K562 (cell line): ENCODE data around the gene HNRNPLL. TPM values are rescaled to one million over a fixed set of nuclear protein-coding genes. Genes with fewer than 3 reads are reported as not detected.

Experiments
- ATAC-seq: fragments of 200-7000 bp; cut with Tn5 transposase; 3 replicates; pipeline ENCODE4 v1.9.1; 2020; ENCODE audit warnings: moderate library complexity
- BruUV-seq: library from RNA; stranded (reverse); fragments of 400-500 nt; replicated peaks from 2 replicates; lab custom pipeline; 2021; lab: Mats Ljungman, UMichigan
- CTCF ChIA-PET: fragments of 300-600 bp; formaldehyde crosslinking; extraction: SDS; loops from one replicate; lab custom pipeline; 2021; ENCODE audit warnings: low intra/inter-chr PET ratio; lab: Yijun Ruan, JAX
- POLR2A ChIA-PET: fragments of 300-600, 350-650 bp; sonication (Branson Sonifier 250); formaldehyde crosslinking; extraction: SDS; loops from one replicate; lab custom pipeline; 2021; ENCODE audit warnings: antibody characterized with exemption, inconsistent platforms; lab: Yijun Ruan, JAX
- DNase-seq, 4 experiments: peaks; one replicate each; pipeline versions ENCODE4 v3.0.0 to v3.0.0-alpha.2; 2011 to 2018; ENCODE audit warnings: low spot score in 3 of 4, mixed read lengths in 3 of 4; ENCODE audit errors: extremely low read depth in 1 of 4
- FAIRE-seq: peaks from 2 replicates; lab custom pipeline; 2011; peaks lifted over from hg19 to GRCh38; lab: Jason Lieb, UNC
- H2AFZ ChIP-seq: 2 replicates; pipeline ENCODE4 v1.6.0; 2011; ENCODE audit warnings: low read depth, low read length, control low read depth, inconsistent platforms
- H3K27ac ChIP-seq: fragments of 200-600 bp; 3 replicates; pipeline ENCODE4 v1.8.0; 2011; ENCODE audit warnings: low read depth, mild to moderate bottlenecking, control low read depth, inconsistent platforms, low read length, moderate library complexity, mixed read lengths; ENCODE audit errors: extremely low read depth
- H3K27me3 ChIP-seq, 2 experiments: fragments of 300-600 bp in 1 of 2; 2 replicates in 1 of 2; 3 replicates in 1 of 2; pipeline versions ENCODE4 v1.6.0 to v1.8.0; 2011; ENCODE audit warnings: inconsistent platforms in 2 of 2, low read length in 2 of 2, mild to moderate bottlenecking in 1 of 2, mixed read lengths in 1 of 2, moderate library complexity in 1 of 2; ENCODE audit not compliant: control insufficient read depth in 2 of 2, insufficient read depth in 2 of 2
- H3K36me3 ChIP-seq: fragments of 300-600 bp; 3 replicates; pipeline ENCODE4 v1.8.0; 2011; ENCODE audit warnings: mild to moderate bottlenecking, low read length, inconsistent platforms; ENCODE audit not compliant: control insufficient read depth, insufficient read depth
- H3K4me1 ChIP-seq, 2 experiments: fragments of 200-600 bp in 1 of 2; replicated peaks in 1 of 2; 2 replicates in 1 of 2; 3 replicates in 1 of 2; pipeline versions ENCODE4 v1.5.1 to v1.8.0; 2011; ENCODE audit warnings: inconsistent platforms in 2 of 2, low read length in 2 of 2, mild to moderate bottlenecking in 1 of 2, mixed read lengths in 1 of 2, moderate library complexity in 1 of 2; ENCODE audit not compliant: control insufficient read depth in 2 of 2, insufficient read depth in 2 of 2
- H3K4me2 ChIP-seq: 2 replicates; pipeline ENCODE4 v1.6.1; 2011; ENCODE audit warnings: low read length, control low read depth, inconsistent platforms, mixed read lengths; ENCODE audit not compliant: insufficient read depth
- H3K4me3 ChIP-seq: fragments of 200-600 bp; sonication (generic), shearing (Covaris generic); 2 replicates; pipeline ENCODE4 v1.5.1; 2016; ENCODE audit warnings: control low read depth, inconsistent platforms
- H3K79me2 ChIP-seq: fragments of 200-600 bp; 3 replicates; pipeline ENCODE4 v1.8.0; 2011; ENCODE audit warnings: low read length, inconsistent platforms; ENCODE audit not compliant: control insufficient read depth, insufficient read depth
- H3K9ac ChIP-seq, 2 experiments: 2 replicates each; pipeline versions ENCODE4 v1.6.0 to v1.6.1; 2011; ENCODE audit warnings: low read depth in 2 of 2, low read length in 2 of 2, control low read depth in 1 of 2, inconsistent platforms in 1 of 2, mild to moderate bottlenecking in 1 of 2, mixed read lengths in 1 of 2; ENCODE audit not compliant: insufficient read depth in 1 of 2
- H3K9me1 ChIP-seq: one replicate; pipeline ENCODE4 v1.6.0; 2011; ENCODE audit warnings: inconsistent platforms, mild to moderate bottlenecking, low read length, moderate library complexity; ENCODE audit not compliant: control insufficient read depth, insufficient read depth
- H3K9me3 ChIP-seq: replicated peaks from 2 replicates; pipeline ENCODE4 v1.5.1; 2011; ENCODE audit warnings: low read depth, low read length, inconsistent platforms; ENCODE audit not compliant: control insufficient read depth, insufficient read depth
- H4K20me1 ChIP-seq: replicated peaks from 2 replicates; pipeline ENCODE4 v1.6.1; 2011; ENCODE audit warnings: low read length, inconsistent platforms, mixed read lengths; ENCODE audit not compliant: control insufficient read depth, insufficient read depth
- CBX8 ChIP-seq: fragments of 200-600 bp; sonication (generic); IDR thresholded peaks from 2 replicates; pipeline ENCODE4 v1.6.1; 2012; ENCODE audit warnings: borderline replicate concordance, mixed run types, low read depth, mild to moderate bottlenecking, moderate library complexity, mixed read lengths, low read length, control low read depth, inconsistent platforms; ENCODE audit not compliant: poor library complexity, severe bottlenecking; ENCODE audit errors: extremely low read depth
- PCBP2 ChIP-seq: fragments of 200-400 bp; formaldehyde crosslinking; IDR thresholded peaks from 2 replicates; pipeline ENCODE4 v1.6.1; 2018; ENCODE audit warnings: low read length, low read depth, mild to moderate bottlenecking, moderate library complexity; ENCODE audit not compliant: poor library complexity, severe bottlenecking
- PURB ChIP-seq: sonication (generic); formaldehyde crosslinking; IDR thresholded peaks from 2 replicates; pipeline ENCODE4 v1.9.0; 2021; ENCODE audit warnings: low read depth, mild to moderate bottlenecking, missing genetic modification reagents
- RNF219 ChIP-seq: fragments of 250-450 bp; sonication (Bioruptor Pico); IDR thresholded peaks from 2 replicates; pipeline ENCODE4 v1.5.0; 2022; ENCODE audit warnings: mild to moderate bottlenecking
- SMARCA4 ChIP-seq: fragments of 450-650 bp; IDR thresholded peaks from 2 replicates; pipeline ENCODE4 v1.6.1; 2016
- TEAD4 ChIP-seq, 2 experiments: sonication (generic) in 1 of 2; formaldehyde crosslinking in 1 of 2; IDR thresholded peaks; 2 replicates each; pipeline versions ENCODE4 v1.6.1 to v1.8.0; 2012 to 2022; ENCODE audit warnings: borderline replicate concordance in 1 of 2, inconsistent platforms in 1 of 2, low read length in 1 of 2, mild to moderate bottlenecking in 1 of 2, missing genetic modification reagents in 1 of 2
- ZBTB17 ChIP-seq: fragments of 450-650 bp; formaldehyde crosslinking; IDR thresholded peaks from 2 replicates; pipeline ENCODE4 v1.4.0; 2020; ENCODE audit warnings: mild to moderate bottlenecking
- ZBTB5 ChIP-seq: fragments of 450-650 bp; IDR thresholded peaks from 2 replicates; pipeline ENCODE4 v1.6.1; 2017; ENCODE audit warnings: antibody characterized with exemption
- ZC3H4 ChIP-seq: sonication (generic); formaldehyde crosslinking; IDR thresholded peaks from 2 replicates; pipeline ENCODE4 v1.9.0; 2021; ENCODE audit warnings: missing genetic modification reagents, borderline replicate concordance
- ZMIZ1 ChIP-seq, 2 experiments: fragments of 150-350 bp in 1 of 2; IDR thresholded peaks; 2 replicates each; pipeline ENCODE4 v1.6.1; 2012 to 2016; ENCODE audit warnings: low read depth in 2 of 2, low read length in 2 of 2, mild to moderate bottlenecking in 1 of 2, moderate library complexity in 1 of 2
- WGBS: fragments of 100-300 bp; shearing (Covaris generic); methylation state at CpG from one replicate; pipeline ENCODE4 v1.1.6; 2016; ENCODE audit warnings: low coverage, mixed read lengths; ENCODE audit not compliant: insufficient coverage; ENCODE audit errors: missing lambda C conversion rate; 5-methylcytosine and 5-hydroxymethylcytosine counted together
- in situ Hi-C: fragments of 300-500 bp; cut with MboI; formaldehyde crosslinking; loops from 4 replicates; pipeline ENCODE4 v1.15.0; 2018; ENCODE audit warnings: inconsistent platforms, mixed read lengths
- intact Hi-C: fragments of 100-400 bp; cut with micrococcal nuclease; formaldehyde crosslinking; loops from 2 replicates; pipeline ENCODE4 v1.14.2; 2022
- polyA plus RNA-seq, 8 experiments: library from polyadenylated mRNA; depleted of rRNA in 4 of 8; stranded (reverse) in 5 of 8; unstranded in 3 of 8; fragments of >200 nt; fragmentation: Nextera tagmentation in 2 of 8; fragmentation: Illumina TruSeq in 1 of 8; extraction: Ambion mirVana in 2 of 8; extraction: Trizol in 1 of 8; gene quantifications; 2 replicates each; pipeline versions ENCODE4 v1.2.1 to v1.2.3, GENCODE V29; 2011 to 2014; ENCODE audit warnings: inconsistent platforms in 1 of 8, missing spikeins in 1 of 8
- total RNA-seq, 7 experiments: library from RNA; depleted of rRNA in 6 of 7; stranded (reverse); fragments of >200 nt in 6 of 7; fragmentation: Illumina TruSeq in 2 of 7; extraction: Trizol in 2 of 7; gene quantifications; 2 replicates each; pipeline versions ENCODE4 v1.2.1 to v1.2.3, GENCODE V29; 2011 to 2021; ENCODE audit warnings: low replicate concordance in 1 of 7

Gene HNRNPLL
- total and polyA plus RNA-seq, 9 of the 15 experiments (the other 6 are each of a cell fraction or from before 2014, with no cell fraction given): 19.8 to 135 (median 57.8) TPM

GRCh38 chr2:38619458-38620164, 16.9 kb upstream of the HNRNPLL start (continued):
- TF ChIP-seq ZC3H4: no peak
- TF ChIP-seq SMARCA4: peak; percentile 49; the same call in 1 of the 2 replicates
- TF ChIP-seq TEAD4 (IDR thresholded peaks at IDR 0.05; ENCODE audit: low read length): peak; percentile 52; the same call in 1 of the 2 replicates
- no peak for TF ChIP-seq TEAD4 (CRISPR knock-in tag; IDR thresholded peaks at IDR 0.05; ENCODE audit: borderline replicate concordance)
- TF ChIP-seq PURB: no peak

- 47% methylated on average over 3 of the region's 3 CpGs for WGBS
- Histone ChIP-seq H3K4me2 (no peak overlapping the region), H3K27me3 (no peaks in the 10 kb centered on the region), H3K9me3 (0 out of 2 replicates have a peak, but pooled peaks cover 3% of the 10 kb centered on the region), H3K79me2 (no peaks in the 10 kb centered on the region), H3K27ac (no peak overlapping the region), H3K9me1 (no peaks in the 10 kb centered on the region), H2AFZ (peak overlapping the region; percentile 29), H3K9ac (no peak overlapping the region), H3K4me1 (peaks cover 6 to 46% of the 10 kb centered on the region in 2 experiments), H3K4me3 (no peak overlapping the region), H3K36me3 (no peaks in the 10 kb centered on the region), H4K20me1 (no peaks in the 10 kb centered on the region)
- no TSS peak for BruUV-seq
- FAIRE-seq (no peak), DNase-seq (no peak), ATAC-seq (no peak)
- in situ Hi-C loops (no loop called here), intact Hi-C loops (no loop called here)
- ChIA-PET CTCF (no interaction called here), POLR2A (interaction anchor here (0.9 to 2.9 kb wide), 5 partner anchors 9 to 79 kb away, joined by 3 to 10 read pairs (median 5); partner anchors contain the start of gene HNRNPLL)
- TF ChIP-seq ZBTB17 (CRISPR knock-in tag) (no peak), ZMIZ1 (IDR thresholded peaks at IDR 0.05; ENCODE audit: low read depth in 2 of 2, low read length in 2 of 2) (no peak), PCBP2 (no peak), RNF219 (CRISPR knock-in tag) (no peak), ZBTB5 (no peak), CBX8 (no peak)
Observed at GRCh38 chr2:38617301-38617700, 14.6 kb upstream of the HNRNPLL start.
